SK-N-SH treated with all-trans-retinoic acid at 6 μM for 48 hours (cell line): ENCODE results near the gene MSRB1.

Source experiments
- ARNTL ChIP-seq: fragments of 450-650 bp; formaldehyde crosslinking; IDR thresholded peaks from 2 replicates; pipeline ENCODE4 v1.5.0; 2020; ENCODE audit warnings: low read depth, mild to moderate bottlenecking, moderate library complexity, borderline replicate concordance
- BACH2 ChIP-seq: fragments of 250-450 bp; sonication (Bioruptor Pico); IDR thresholded peaks from 2 replicates; pipeline ENCODE4 v1.9.0; 2021; ENCODE audit warnings: mild to moderate bottlenecking, borderline replicate concordance
- ESRRG ChIP-seq: fragments of 250-450 bp; sonication (Bioruptor Pico); IDR thresholded peaks from 2 replicates; pipeline ENCODE4 v1.6.1; 2021; ENCODE audit warnings: mild to moderate bottlenecking
- OSR1 ChIP-seq: fragments of 250-450 bp; sonication (Bioruptor Pico); IDR thresholded peaks from 2 replicates; pipeline ENCODE4 v1.8.0; 2022; ENCODE audit warnings: moderate library complexity, mild to moderate bottlenecking, inconsistent platforms
- ZFP3 ChIP-seq: fragments of 250-450 bp; sonication (Bioruptor Pico); IDR thresholded peaks from 2 replicates; pipeline ENCODE4 v1.5.0; 2020; ENCODE audit warnings: mild to moderate bottlenecking, moderate library complexity
- ZFP30 ChIP-seq: fragments of 450-650 bp; formaldehyde crosslinking; IDR thresholded peaks from 2 replicates; pipeline ENCODE4 v1.5.0; 2022; ENCODE audit warnings: mild to moderate bottlenecking, moderate library complexity
- ZNF565 ChIP-seq: fragments of 450-650 bp; formaldehyde crosslinking; conservative IDR thresholded peaks from 2 replicates; pipeline ENCODE4 v1.5.0; 2020; ENCODE audit warnings: low read depth, mild to moderate bottlenecking, moderate library complexity
- ZNF70 ChIP-seq: fragments of 450-650 bp; formaldehyde crosslinking; IDR thresholded peaks from 2 replicates; pipeline ENCODE4 v1.5.0; 2020; ENCODE audit warnings: mild to moderate bottlenecking, moderate library complexity
- TF ChIP-seq, protein P1 (sequence below): fragments of 250-450 bp; sonication (Bioruptor Pico); IDR thresholded peaks from 2 replicates; pipeline ENCODE4 v1.8.0; 2020; ENCODE audit warnings: mild to moderate bottlenecking, moderate library complexity, borderline replicate concordance
- TF ChIP-seq, protein P2 (sequence below): fragments of 250-450 bp; sonication (Bioruptor Pico); IDR thresholded peaks from 2 replicates; pipeline ENCODE4 v1.5.1; 2020; ENCODE audit warnings: low read depth, mild to moderate bottlenecking, moderate library complexity

DNA sequence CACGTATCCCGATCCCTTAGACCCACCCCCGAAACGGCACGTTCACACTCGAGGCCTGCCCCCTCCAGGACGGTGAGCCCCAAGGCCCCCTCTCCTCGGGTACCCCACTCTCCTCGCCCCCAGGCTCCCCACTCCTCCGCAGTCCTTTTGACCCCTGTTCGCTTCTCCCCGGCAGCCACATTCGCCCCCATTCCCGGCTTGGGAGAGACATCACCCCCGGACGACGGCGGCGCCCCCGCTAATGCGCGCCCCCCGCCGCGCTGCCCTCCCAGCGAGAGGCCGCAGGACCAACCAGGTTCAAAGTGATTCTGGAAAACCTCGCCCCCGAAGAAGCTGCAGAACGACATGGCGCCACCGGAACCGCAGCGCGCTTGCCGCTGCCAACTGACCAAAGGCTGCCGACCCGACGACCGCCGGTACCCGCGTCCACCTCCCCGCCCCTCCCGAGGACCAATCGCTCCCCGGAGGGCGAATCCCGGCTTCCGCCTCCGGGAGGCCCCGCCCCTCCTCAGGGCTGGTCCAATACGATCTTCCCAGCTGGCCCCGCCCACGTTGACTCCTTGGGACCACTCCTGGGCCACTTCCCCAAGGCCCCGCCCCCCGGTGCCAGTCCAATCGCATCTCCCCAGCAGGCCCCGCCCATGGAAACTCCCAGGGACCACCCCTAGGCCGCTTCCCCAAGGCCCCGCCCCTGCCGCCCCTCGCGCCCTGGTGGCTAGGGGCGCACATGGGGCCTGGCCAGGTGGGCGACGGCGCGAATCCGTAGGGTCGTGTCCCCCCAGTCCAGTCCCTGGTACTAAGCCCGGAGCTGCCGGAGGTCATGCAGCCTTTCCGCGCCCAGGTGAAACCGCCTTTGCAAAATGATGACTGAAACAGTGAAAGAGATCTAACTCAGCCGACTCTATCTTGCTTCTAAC is at the start of gene MSRB1:
- TF ChIP-seq ARNTL (CRISPR knock-in tag): no peak
- no peak for TF ChIP-seq OSR1 (CRISPR knock-in tag)
- no peak for TF ChIP-seq BACH2 (CRISPR knock-in tag)
- TF ChIP-seq ZNF70 (CRISPR knock-in tag): no peak
- TF ChIP-seq ZFP3 (CRISPR knock-in tag): no peak
- TF ChIP-seq ZFP30 (CRISPR knock-in tag): no peak
- TF ChIP-seq, protein P1, sequence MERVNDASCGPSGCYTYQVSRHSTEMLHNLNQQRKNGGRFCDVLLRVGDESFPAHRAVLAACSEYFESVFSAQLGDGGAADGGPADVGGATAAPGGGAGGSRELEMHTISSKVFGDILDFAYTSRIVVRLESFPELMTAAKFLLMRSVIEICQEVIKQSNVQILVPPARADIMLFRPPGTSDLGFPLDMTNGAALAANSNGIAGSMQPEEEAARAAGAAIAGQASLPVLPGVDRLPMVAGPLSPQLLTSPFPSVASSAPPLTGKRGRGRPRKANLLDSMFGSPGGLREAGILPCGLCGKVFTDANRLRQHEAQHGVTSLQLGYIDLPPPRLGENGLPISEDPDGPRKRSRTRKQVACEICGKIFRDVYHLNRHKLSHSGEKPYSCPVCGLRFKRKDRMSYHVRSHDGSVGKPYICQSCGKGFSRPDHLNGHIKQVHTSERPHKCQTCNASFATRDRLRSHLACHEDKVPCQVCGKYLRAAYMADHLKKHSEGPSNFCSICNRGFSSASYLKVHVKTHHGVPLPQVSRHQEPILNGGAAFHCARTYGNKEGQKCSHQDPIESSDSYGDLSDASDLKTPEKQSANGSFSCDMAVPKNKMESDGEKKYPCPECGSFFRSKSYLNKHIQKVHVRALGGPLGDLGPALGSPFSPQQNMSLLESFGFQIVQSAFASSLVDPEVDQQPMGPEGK (CRISPR knock-in tag): no peak
- TF ChIP-seq, protein P2, sequence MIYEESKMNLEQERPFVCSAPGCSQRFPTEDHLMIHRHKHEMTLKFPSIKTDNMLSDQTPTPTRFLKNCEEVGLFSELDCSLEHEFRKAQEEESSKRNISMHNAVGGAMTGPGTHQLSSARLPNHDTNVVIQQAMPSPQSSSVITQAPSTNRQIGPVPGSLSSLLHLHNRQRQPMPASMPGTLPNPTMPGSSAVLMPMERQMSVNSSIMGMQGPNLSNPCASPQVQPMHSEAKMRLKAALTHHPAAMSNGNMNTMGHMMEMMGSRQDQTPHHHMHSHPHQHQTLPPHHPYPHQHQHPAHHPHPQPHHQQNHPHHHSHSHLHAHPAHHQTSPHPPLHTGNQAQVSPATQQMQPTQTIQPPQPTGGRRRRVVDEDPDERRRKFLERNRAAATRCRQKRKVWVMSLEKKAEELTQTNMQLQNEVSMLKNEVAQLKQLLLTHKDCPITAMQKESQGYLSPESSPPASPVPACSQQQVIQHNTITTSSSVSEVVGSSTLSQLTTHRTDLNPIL (CRISPR knock-in tag): no peak
- no peak for TF ChIP-seq ZNF565 (CRISPR knock-in tag)
- TF ChIP-seq ESRRG (CRISPR knock-in tag): no peak
